ENCODE data around the gene AP1G1. TPM values are rescaled to one million over a fixed set of nuclear protein-coding genes. Genes with fewer than 3 reads are reported as not detected.
A peak's percentile ranks its signal among the peaks of the same experiment; 100 is the strongest.

AP1G1 gene
- polyA plus RNA-seq, 3 donors: 6.7 to 43.8 (median 10.7) TPM

DNA sequence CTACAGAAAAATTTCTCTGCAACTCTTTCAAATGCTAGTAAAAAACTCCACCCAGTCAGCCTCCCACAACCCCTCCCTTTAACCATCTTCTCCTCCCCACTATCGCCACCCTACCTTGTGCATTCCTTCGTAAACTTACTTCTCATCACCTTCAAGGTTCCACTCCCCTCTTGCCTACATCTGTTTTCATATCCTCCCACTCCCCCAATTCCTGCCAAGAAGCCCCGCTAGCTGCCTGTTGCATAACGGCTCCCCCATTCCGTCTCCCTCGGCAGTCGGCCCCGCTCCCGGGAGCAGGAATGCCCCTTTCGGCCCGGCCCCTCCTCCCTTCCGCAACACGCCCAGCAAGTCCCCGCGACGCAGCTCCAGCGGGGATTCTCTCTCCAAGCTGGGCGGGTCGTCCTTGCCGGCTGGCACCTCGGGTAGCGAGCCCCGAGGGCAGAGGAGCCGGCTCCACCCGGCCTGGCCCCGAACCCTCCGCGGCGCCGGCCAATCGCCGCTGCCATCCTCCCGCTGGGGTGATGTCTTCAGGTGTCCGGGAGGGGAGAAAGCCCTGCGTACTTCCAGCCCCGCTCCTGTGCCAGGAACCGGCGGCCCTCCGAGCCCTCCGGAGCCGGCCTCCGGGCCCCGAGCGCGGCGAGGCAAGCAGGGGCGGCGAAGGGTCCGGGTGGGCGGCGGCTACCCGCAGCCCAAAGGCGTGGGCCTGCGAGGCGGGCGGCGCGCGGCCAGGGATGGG is 85.7 kb downstream of the AP1G1 start:
- peaks cover 38 to 41% of the 10 kb centered on the region in 2 donors for H3K4me1 ChIP-seq (ENCODE audit: control insufficient read depth in 1 of 2, insufficient read depth in 2 of 2, low read length in 2 of 2)
- H3K4me1 Mint-ChIP-seq: peaks cover 38% of the 10 kb centered on the region
- intact Hi-C loops (cut with micrococcal nuclease): loop anchor here in 1 of 2 donors (10.0 kb wide), 1 partner anchor 82 kb away; the partner anchor contains the start of gene AP1G1

DNA sequence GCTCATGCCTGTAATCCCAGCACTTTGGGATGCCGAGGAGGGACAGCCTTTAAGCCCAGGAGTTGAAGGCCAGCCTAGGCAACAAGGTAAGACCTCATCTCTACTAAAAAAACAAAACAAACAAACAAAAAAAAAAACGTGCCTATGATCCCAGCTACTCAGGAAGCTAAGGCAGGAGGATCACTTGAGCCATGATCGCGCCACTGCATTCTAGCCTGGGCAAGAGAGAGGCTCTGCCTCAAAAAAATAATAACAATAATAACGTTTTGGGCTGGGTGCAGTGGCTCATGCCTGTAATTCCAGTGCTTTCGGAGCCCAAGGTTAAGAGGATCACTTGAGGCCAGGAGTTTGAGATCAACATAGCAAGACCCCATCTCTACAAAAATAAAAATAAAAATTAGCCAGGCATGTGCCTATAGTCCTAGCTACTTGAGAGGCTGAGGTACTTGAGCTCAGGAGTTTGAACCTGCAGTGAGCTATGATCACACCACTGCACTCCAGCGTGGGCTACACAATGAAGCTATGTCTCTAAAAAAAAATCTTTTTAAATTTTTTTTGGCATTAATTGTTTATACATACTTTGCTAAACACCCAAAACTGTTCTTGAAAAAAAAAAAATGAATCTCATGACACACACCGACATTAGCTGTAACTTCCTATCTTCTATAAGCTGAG is 87.4 kb downstream of the AP1G1 start:
- H3K4me3 Mint-ChIP-seq: no peak overlapping the region
- Histone ChIP-seq H3K36me3 (replicated peaks in 1 of 2; ENCODE audit: control insufficient read depth in 1 of 2, insufficient read depth in 2 of 2, low read length in 2 of 2) (no peaks in the 10 kb centered on the region), H2AFZ (ENCODE audit: insufficient read depth, low read depth, low read length, poor library complexity, severe bottlenecking) (no peak overlapping the region), H3K27ac (ENCODE audit: low read depth in 1 of 2, low read length in 2 of 2) (no peak overlapping the region), H3K4me3 (replicated peaks in 1 of 3; ENCODE audit: low read depth in 2 of 3, low read length in 3 of 3) (no peak overlapping the region), H3K9ac (ENCODE audit: insufficient read depth, low read length, poor library complexity, severe bottlenecking) (no peak overlapping the region), H3K9me3 (replicated peaks in 1 of 2; ENCODE audit: control insufficient read depth in 1 of 2, insufficient read depth in 1 of 2, low read length in 2 of 2) (no peaks in the 10 kb centered on the region), H3K27me3 (ENCODE audit: control insufficient read depth in 2 of 2, insufficient read depth in 2 of 2, low read length in 2 of 2) (peaks cover 9 to 19% of the 10 kb centered on the region in 2 donors), H3K4me1 (ENCODE audit: control insufficient read depth in 1 of 2, insufficient read depth in 2 of 2, low read length in 2 of 2) (peaks cover 22 to 23% of the 10 kb centered on the region in 2 donors), H4K20me1 (ENCODE audit: insufficient read depth, low read length) (no peaks in the 10 kb centered on the region), H3K79me2 (ENCODE audit: insufficient read depth, low read length) (no peaks in the 10 kb centered on the region), H3K4me2 (replicated peaks; ENCODE audit: extremely low read depth, low read length, poor library complexity, severe bottlenecking) (no peak overlapping the region)
- DNase-seq: no peak
- H3K27me3 Mint-ChIP-seq (ENCODE audit: low read depth in 3 of 3): peaks cover 18 to 28% (median 20%) of the 10 kb centered on the region in 3 donors
- TF ChIP-seq, protein P1, sequence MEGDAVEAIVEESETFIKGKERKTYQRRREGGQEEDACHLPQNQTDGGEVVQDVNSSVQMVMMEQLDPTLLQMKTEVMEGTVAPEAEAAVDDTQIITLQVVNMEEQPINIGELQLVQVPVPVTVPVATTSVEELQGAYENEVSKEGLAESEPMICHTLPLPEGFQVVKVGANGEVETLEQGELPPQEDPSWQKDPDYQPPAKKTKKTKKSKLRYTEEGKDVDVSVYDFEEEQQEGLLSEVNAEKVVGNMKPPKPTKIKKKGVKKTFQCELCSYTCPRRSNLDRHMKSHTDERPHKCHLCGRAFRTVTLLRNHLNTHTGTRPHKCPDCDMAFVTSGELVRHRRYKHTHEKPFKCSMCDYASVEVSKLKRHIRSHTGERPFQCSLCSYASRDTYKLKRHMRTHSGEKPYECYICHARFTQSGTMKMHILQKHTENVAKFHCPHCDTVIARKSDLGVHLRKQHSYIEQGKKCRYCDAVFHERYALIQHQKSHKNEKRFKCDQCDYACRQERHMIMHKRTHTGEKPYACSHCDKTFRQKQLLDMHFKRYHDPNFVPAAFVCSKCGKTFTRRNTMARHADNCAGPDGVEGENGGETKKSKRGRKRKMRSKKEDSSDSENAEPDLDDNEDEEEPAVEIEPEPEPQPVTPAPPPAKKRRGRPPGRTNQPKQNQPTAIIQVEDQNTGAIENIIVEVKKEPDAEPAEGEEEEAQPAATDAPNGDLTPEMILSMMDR (IDR thresholded peaks at IDR 0.05): no peak
- WGBS (ENCODE audit: insufficient coverage): 94% methylated on average over 3 of the region's 8 CpGs
- peaks cover 0 to 2% (median 0%) of the 10 kb centered on the region in 7 donors for H3K9me3 Mint-ChIP-seq
- peaks cover 0 to 3% of the 10 kb centered on the region in 2 donors for H3K36me3 Mint-ChIP-seq
- H3K27ac Mint-ChIP-seq: no peak overlapping the region
- H3K4me1 Mint-ChIP-seq: peaks cover 20% of the 10 kb centered on the region
- intact Hi-C loops (cut with micrococcal nuclease): loop anchor here in 1 of 2 donors (10.0 kb wide), 1 partner anchor 84 kb away; the partner anchor contains the start of gene AP1G1

More for the DNA sequence above, 85.7 kb downstream of the AP1G1 start:
- DNase-seq: peak; percentile 3 to 36 (median 3)
- H3K9ac ChIP-seq (ENCODE audit: insufficient read depth, low read length, poor library complexity, severe bottlenecking): peak overlapping the region; percentile 57
- TF ChIP-seq, protein P1 (IDR thresholded peaks at IDR 0.05): no peak
- under 1% methylated on average over 57 of the region's 59 CpGs for WGBS (ENCODE audit: insufficient coverage)
- peak overlapping the region; percentile 91 for H2AFZ ChIP-seq (ENCODE audit: insufficient read depth, low read depth, low read length, poor library complexity, severe bottlenecking)
- no peaks in the 10 kb centered on the region for H4K20me1 ChIP-seq (ENCODE audit: insufficient read depth, low read length)
- peaks cover 9 to 19% of the 10 kb centered on the region in 2 donors for H3K27me3 ChIP-seq (ENCODE audit: control insufficient read depth in 2 of 2, insufficient read depth in 2 of 2, low read length in 2 of 2)
- Mint-ChIP-seq H3K36me3 (peaks cover 0 to 3% of the 10 kb centered on the region in 2 donors), H3K4me3 (peak overlapping the region; percentile 88 to 91), H3K27me3 (ENCODE audit: low read depth in 3 of 3) (peaks cover 18 to 28% (median 20%) of the 10 kb centered on the region in 3 donors), H3K27ac (peak overlapping the region in 1 of 7 donors; percentile 70), H3K9me3 (peaks cover 0 to 2% (median 0%) of the 10 kb centered on the region in 7 donors)
- no peaks in the 10 kb centered on the region for H3K36me3 ChIP-seq (replicated peaks in 1 of 2; ENCODE audit: control insufficient read depth in 1 of 2, insufficient read depth in 2 of 2, low read length in 2 of 2)
- no peaks in the 10 kb centered on the region for H3K79me2 ChIP-seq (ENCODE audit: insufficient read depth, low read length)
- no peak overlapping the region for H3K27ac ChIP-seq (ENCODE audit: low read depth in 1 of 2, low read length in 2 of 2)
- no peaks in the 10 kb centered on the region for H3K9me3 ChIP-seq (replicated peaks in 1 of 2; ENCODE audit: control insufficient read depth in 1 of 2, insufficient read depth in 1 of 2, low read length in 2 of 2)
- peak overlapping the region; percentile 96 for H3K4me2 ChIP-seq (replicated peaks; ENCODE audit: extremely low read depth, low read length, poor library complexity, severe bottlenecking)
- H3K4me3 ChIP-seq (replicated peaks in 1 of 3; ENCODE audit: low read depth in 2 of 3, low read length in 3 of 3): peak overlapping the region; percentile 34 to 81 (median 39)
